ENCODE data around the gene DMWD. TPM values are rescaled to one million over a fixed set of nuclear protein-coding genes. Genes with fewer than 3 reads are reported as not detected.
A peak's percentile ranks its signal among the peaks of the same experiment; 100 is the strongest.

DMWD gene
- total and polyA plus RNA-seq, 2 of the 13 experiments (the other 11 are each of a cell fraction or from before 2014, with no cell fraction given) = 10.3 to 14.9 TPM

DNA sequence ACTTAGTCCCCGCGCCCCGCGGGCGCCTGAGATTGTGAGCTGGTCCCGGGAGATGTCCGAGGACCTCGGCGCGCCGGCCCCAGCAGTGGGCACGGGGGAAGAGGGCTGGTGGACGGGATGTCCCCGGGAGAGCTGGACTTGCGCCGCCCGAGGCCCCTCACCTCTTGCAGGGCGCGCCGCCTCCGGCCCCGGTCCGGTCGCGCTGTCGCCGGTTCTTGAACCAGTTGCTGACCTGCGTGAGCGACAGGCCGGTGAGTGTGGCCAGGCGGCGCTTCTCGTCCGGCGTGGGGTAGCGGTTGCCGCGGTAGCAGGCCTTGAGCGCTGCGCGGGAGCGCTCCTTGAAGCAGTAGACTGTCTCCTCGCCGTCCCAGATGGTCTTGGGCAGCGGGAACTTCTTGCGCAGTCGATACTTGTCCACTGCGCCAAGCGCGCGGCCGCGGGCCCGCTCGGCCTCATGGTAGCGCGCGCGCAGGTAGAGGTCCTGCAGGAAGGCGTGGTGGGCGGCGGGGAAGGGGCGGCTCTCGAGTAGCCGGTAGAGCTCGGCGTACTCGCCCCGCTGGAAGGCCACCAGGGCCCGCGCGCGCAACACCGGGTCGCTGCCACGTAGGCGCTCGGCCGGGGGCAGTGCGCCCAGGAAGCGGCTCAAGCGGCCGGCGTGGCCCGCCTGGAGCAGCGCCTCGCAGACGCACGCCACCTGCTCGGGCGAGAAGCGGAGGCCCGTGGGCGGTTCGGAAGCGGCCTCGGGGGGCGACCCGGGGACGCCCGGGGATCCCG, 24.6 kb downstream of the DMWD start (continued):
- TF ChIP-seq, protein P1, sequence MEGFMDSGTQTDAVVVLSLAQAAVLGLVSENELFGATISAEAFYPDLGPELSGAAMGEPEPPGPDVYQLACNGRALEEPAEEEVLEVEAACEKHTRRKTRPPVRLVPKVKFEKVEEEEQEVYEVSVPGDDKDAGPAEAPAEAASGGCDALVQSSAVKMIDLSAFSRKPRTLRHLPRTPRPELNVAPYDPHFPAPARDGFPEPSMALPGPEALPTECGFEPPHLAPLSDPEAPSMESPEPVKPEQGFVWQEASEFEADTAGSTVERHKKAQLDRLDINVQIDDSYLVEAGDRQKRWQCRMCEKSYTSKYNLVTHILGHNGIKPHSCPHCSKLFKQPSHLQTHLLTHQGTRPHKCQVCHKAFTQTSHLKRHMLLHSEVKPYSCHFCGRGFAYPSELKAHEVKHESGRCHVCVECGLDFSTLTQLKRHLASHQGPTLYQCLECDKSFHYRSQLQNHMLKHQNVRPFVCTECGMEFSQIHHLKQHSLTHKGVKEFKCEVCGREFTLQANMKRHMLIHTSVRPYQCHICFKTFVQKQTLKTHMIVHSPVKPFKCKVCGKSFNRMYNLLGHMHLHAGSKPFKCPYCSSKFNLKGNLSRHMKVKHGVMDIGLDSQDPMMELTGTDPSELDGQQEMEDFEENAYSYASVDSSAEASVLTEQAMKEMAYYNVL (CRISPR knock-in tag; IDR thresholded peaks at IDR 0.05; ENCODE audit: borderline replicate concordance) = no peak
- no peak for TF ChIP-seq CCDC6 (CRISPR knock-in tag; IDR thresholded peaks at IDR 0.05)
- TF ChIP-seq DR1 (CRISPR knock-in tag; IDR thresholded peaks at IDR 0.05) = no peak
- no peak for TF ChIP-seq MBNL3 (CRISPR knock-in tag; conservative IDR thresholded peaks at IDR 0.05)
- 0 out of 2 replicates have a peak, but pooled peaks have one; percentile 28 for TF ChIP-seq HNRNPL (IDR thresholded peaks at IDR 0.05; ENCODE audit: low read depth, low read length)
- TF ChIP-seq ZNF253 (CRISPR knock-in tag; IDR thresholded peaks at IDR 0.05; ENCODE audit: borderline replicate concordance) = no peak; the same call in 1 of the 2 replicates
- TF ChIP-seq, protein P2, sequence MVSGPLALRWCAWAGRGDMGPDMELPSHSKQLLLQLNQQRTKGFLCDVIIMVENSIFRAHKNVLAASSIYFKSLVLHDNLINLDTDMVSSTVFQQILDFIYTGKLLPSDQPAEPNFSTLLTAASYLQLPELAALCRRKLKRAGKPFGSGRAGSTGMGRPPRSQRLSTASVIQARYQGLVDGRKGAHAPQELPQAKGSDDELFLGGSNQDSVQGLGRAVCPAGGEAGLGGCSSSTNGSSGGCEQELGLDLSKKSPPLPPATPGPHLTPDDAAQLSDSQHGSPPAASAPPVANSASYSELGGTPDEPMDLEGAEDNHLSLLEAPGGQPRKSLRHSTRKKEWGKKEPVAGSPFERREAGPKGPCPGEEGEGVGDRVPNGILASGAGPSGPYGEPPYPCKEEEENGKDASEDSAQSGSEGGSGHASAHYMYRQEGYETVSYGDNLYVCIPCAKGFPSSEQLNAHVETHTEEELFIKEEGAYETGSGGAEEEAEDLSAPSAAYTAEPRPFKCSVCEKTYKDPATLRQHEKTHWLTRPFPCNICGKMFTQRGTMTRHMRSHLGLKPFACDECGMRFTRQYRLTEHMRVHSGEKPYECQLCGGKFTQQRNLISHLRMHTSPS (CRISPR knock-in tag; IDR thresholded peaks at IDR 0.05; ENCODE audit: low read depth) = no peak
- no peak; the same call in 1 of the 2 replicates for TF ChIP-seq HOXA5 (CRISPR knock-in tag; IDR thresholded peaks at IDR 0.05)
- TF ChIP-seq, protein P3, sequence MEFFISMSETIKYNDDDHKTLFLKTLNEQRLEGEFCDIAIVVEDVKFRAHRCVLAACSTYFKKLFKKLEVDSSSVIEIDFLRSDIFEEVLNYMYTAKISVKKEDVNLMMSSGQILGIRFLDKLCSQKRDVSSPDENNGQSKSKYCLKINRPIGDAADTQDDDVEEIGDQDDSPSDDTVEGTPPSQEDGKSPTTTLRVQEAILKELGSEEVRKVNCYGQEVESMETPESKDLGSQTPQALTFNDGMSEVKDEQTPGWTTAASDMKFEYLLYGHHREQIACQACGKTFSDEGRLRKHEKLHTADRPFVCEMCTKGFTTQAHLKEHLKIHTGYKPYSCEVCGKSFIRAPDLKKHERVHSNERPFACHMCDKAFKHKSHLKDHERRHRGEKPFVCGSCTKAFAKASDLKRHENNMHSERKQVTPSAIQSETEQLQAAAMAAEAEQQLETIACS (CRISPR knock-in tag; IDR thresholded peaks at IDR 0.05) = peak; percentile 93
- TF ChIP-seq, protein P4, sequence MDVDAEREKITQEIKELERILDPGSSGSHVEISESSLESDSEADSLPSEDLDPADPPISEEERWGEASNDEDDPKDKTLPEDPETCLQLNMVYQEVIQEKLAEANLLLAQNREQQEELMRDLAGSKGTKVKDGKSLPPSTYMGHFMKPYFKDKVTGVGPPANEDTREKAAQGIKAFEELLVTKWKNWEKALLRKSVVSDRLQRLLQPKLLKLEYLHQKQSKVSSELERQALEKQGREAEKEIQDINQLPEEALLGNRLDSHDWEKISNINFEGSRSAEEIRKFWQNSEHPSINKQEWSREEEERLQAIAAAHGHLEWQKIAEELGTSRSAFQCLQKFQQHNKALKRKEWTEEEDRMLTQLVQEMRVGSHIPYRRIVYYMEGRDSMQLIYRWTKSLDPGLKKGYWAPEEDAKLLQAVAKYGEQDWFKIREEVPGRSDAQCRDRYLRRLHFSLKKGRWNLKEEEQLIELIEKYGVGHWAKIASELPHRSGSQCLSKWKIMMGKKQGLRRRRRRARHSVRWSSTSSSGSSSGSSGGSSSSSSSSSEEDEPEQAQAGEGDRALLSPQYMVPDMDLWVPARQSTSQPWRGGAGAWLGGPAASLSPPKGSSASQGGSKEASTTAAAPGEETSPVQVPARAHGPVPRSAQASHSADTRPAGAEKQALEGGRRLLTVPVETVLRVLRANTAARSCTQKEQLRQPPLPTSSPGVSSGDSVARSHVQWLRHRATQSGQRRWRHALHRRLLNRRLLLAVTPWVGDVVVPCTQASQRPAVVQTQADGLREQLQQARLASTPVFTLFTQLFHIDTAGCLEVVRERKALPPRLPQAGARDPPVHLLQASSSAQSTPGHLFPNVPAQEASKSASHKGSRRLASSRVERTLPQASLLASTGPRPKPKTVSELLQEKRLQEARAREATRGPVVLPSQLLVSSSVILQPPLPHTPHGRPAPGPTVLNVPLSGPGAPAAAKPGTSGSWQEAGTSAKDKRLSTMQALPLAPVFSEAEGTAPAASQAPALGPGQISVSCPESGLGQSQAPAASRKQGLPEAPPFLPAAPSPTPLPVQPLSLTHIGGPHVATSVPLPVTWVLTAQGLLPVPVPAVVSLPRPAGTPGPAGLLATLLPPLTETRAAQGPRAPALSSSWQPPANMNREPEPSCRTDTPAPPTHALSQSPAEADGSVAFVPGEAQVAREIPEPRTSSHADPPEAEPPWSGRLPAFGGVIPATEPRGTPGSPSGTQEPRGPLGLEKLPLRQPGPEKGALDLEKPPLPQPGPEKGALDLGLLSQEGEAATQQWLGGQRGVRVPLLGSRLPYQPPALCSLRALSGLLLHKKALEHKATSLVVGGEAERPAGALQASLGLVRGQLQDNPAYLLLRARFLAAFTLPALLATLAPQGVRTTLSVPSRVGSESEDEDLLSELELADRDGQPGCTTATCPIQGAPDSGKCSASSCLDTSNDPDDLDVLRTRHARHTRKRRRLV (CRISPR knock-in tag; IDR thresholded peaks at IDR 0.05) = no peak
- TF ChIP-seq ZNF615 (CRISPR knock-in tag; IDR thresholded peaks at IDR 0.05; ENCODE audit: borderline replicate concordance) = no peak
- no peak for TF ChIP-seq HOXA7 (CRISPR knock-in tag; IDR thresholded peaks at IDR 0.05)
- TF ChIP-seq ZNF432 (CRISPR knock-in tag; IDR thresholded peaks at IDR 0.05; ENCODE audit: borderline replicate concordance) = no peak
- TF ChIP-seq MTF1 (CRISPR knock-in tag; IDR thresholded peaks at IDR 0.05) = no peak
- TF ChIP-seq HNRNPUL1 (IDR thresholded peaks at IDR 0.05; ENCODE audit: low read depth, low read length) = no peak
- TF ChIP-seq ZNF737 (CRISPR knock-in tag; IDR thresholded peaks at IDR 0.05; ENCODE audit: borderline replicate concordance) = no peak
- TF ChIP-seq GATAD1 (CRISPR knock-in tag; IDR thresholded peaks at IDR 0.05) = peak; percentile 36; the same call in 1 of the 2 replicates
- TF ChIP-seq ELF1 (CRISPR knock-in tag; IDR thresholded peaks at IDR 0.05) = no peak
- TF ChIP-seq ARHGAP35 (CRISPR knock-in tag; IDR thresholded peaks at IDR 0.05; ENCODE audit: borderline replicate concordance) = no peak
